Prostate gland (tissue), 2 donors: Measurements from ENCODE around the gene LEUTX.

Experiments used
- POLR2A ChIP-seq: fragments of 450-650 bp; IDR thresholded peaks from one replicate; pipeline ENCODE4 v1.6.1; 2016; ENCODE audit warnings: antibody characterized with exemption, mild to moderate bottlenecking
- POLR2AphosphoS5 ChIP-seq: sonication (generic); formaldehyde crosslinking; IDR thresholded peaks from one replicate; pipeline ENCODE4 v1.6.1; 2017; ENCODE audit warnings: antibody characterized with exemption
- TF ChIP-seq, protein P1 (sequence below), 4 experiments: fragments of 200-600 bp in 2 of 4; fragments of 450-650 bp in 2 of 4; sonication (generic) in 2 of 4; IDR thresholded peaks; 1 replicate in 3 of 4; 2 replicates in 1 of 4; pipeline ENCODE4 v1.5.1; 2016 to 2019; ENCODE audit warnings: antibody characterized with exemption in 4 of 4, mild to moderate bottlenecking in 2 of 4, moderate library complexity in 2 of 4

DNA sequence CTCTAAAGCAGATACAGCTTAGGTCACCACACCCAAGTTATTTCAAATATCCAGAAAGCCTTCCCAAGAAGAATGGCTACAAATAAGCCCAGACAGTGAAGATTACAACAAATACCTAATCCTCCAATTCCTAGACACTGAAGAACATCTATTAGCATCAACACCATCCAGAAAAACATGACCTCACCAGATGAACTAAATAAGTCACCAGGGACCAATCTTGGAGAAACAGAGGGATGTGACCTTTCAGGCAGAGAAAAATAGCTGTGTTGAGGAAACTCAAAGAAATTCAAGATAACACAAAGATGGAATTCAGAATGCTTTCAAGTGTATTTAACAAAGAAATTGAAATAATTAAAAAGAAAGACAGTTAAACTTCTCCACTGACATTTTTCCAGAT, 25.9 kb upstream of the LEUTX start:
- TF ChIP-seq POLR2AphosphoS5 (no peak), POLR2A (no peak)
- TF ChIP-seq, protein P1, sequence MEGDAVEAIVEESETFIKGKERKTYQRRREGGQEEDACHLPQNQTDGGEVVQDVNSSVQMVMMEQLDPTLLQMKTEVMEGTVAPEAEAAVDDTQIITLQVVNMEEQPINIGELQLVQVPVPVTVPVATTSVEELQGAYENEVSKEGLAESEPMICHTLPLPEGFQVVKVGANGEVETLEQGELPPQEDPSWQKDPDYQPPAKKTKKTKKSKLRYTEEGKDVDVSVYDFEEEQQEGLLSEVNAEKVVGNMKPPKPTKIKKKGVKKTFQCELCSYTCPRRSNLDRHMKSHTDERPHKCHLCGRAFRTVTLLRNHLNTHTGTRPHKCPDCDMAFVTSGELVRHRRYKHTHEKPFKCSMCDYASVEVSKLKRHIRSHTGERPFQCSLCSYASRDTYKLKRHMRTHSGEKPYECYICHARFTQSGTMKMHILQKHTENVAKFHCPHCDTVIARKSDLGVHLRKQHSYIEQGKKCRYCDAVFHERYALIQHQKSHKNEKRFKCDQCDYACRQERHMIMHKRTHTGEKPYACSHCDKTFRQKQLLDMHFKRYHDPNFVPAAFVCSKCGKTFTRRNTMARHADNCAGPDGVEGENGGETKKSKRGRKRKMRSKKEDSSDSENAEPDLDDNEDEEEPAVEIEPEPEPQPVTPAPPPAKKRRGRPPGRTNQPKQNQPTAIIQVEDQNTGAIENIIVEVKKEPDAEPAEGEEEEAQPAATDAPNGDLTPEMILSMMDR (IDR thresholded peaks at IDR 0.05): no peak
